HG02970 (cell line): ENCODE data around the gene RPL27.
"Not testable (repeated sequence)": the region's sequence is repeated elsewhere in the genome, so short reads cannot be mapped to it uniquely, and the experiment has no call there.

Experiments used
- ATAC-seq: cut with Tn5 transposase; IDR thresholded peaks from one replicate; pipeline ENCODE4 v1.9.1; 2021; ENCODE audit warnings: mild to moderate bottlenecking, moderate library complexity, moderate number of reproducible peaks; ENCODE audit not compliant: unreplicated experiment, low FRiP score

Gene RPL27

GRCh38 chr17:42997984-42998938 is at the start of gene RPL27:
Gene RPL27, plus strand, starts transcription at chr17:42998419. Its CDS starts 332 bp downstream, at chr17:42998751.
- ATAC-seq = peak; percentile 92

- ATAC-seq = no peak
These were observed 48.0 kb upstream of the RPL27 start for GRCh38 chr17:42950044-42950783.

GRCh38 chr17:42953669-42954068 is 44.5 kb upstream of the RPL27 start:
- ATAC-seq = no peak

- ATAC-seq = peak; percentile 71
These were observed 33.9 kb upstream of the RPL27 start, which contains the start of gene AARSD1 for GRCh38 chr17:42964161-42964932. Gene AARSD1, minus strand, starts transcription at chr17:42964454. Its CDS starts 14 bp downstream, at chr17:42964440.

GRCh38 chr17:42967925-42968324 is 30.3 kb upstream of the RPL27 start:
- no peak for ATAC-seq

GRCh38 chr17:42969001-42969581 is 29.1 kb upstream of the RPL27 start:
- no peak for ATAC-seq

GRCh38 chr17:42971589-42971988 is 26.6 kb upstream of the RPL27 start:
- ATAC-seq = no peak

- ATAC-seq = not testable (repeated sequence)
These were observed 24.9 kb upstream of the RPL27 start for GRCh38 chr17:42973323-42973722.

GRCh38 chr17:42975265-42975664 is 23.0 kb upstream of the RPL27 start:
- ATAC-seq = no peak

GRCh38 chr17:42975701-42976100 is 22.5 kb upstream of the RPL27 start:
- not testable (repeated sequence) for ATAC-seq

GRCh38 chr17:42979511-42980273 is 18.5 kb upstream of the RPL27 start, which contains the start of gene PTGES3L:
Gene PTGES3L, minus strand, starts transcription at chr17:42980080. Its CDS starts 27 bp downstream, at chr17:42980053.
- no peak for ATAC-seq

- ATAC-seq = peak; percentile 47
These were observed 17.9 kb upstream of the RPL27 start, which contains the start of gene RUNDC1 for GRCh38 chr17:42980274-42980765. Gene RUNDC1, plus strand, starts transcription at chr17:42980565. Its CDS starts 12 bp downstream, at chr17:42980577.

GRCh38 chr17:42980766-42981397 is 17.3 kb upstream of the RPL27 start:
- peak; percentile 42 for ATAC-seq

- ATAC-seq = no peak
These were observed 16.0 kb upstream of the RPL27 start for GRCh38 chr17:42982266-42982665.

- no peak for ATAC-seq
These were observed 13.0 kb upstream of the RPL27 start for GRCh38 chr17:42985225-42985624.

GRCh38 chr17:42989141-42989540 is 9.1 kb upstream of the RPL27 start:
- no peak for ATAC-seq

GRCh38 chr17:42989726-42990652 is 8.2 kb upstream of the RPL27 start:
- no peak for ATAC-seq
